HG02759 (cell line): Measurements from ENCODE around the gene PROC.
A peak's percentile ranks its signal among the peaks of the same experiment; 100 is the strongest.
"Not testable (repeated sequence)": the region's sequence is repeated elsewhere in the genome, so short reads cannot be mapped to it uniquely, and the experiment has no call there.

Experiments
- ATAC-seq: cut with Tn5 transposase; IDR thresholded peaks from one replicate; pipeline ENCODE4 v1.9.1; 2021; ENCODE audit warnings: mild to moderate bottlenecking, moderate library complexity; ENCODE audit not compliant: unreplicated experiment

The PROC gene

DNA sequence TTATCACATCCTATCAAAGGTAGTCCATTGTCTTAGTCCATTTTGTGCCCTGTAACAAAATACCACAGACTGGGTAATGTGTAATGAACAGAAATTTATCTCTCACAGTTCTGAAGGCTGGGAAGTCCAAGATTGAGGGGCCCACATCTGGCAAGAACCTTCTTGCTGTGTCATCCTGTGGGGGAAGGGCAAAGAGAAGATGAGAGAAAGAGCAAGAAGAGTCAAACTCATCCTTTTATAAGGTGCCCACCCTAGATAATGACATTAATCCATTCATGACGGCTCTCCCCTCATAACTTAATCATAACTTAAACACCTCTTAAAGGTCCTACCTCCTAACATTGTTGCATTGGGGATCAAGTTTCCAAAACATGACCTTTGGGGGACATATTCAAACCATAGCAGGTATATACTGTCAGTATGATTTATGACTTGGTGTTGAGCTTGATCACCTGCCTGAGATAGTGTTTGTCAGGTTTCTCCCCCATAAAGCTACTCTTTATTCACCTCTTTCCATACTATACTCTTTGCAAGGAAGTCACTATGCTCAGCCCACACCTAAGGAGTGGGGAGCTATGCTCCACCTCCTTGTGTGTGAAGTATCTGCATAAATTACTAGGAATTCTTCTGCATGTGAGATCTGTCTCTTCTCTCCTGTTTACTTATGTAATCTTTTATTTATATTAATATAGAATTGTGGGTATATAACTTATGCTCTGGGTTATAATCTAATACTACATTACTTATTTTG lies 25.2 kb upstream of the PROC start:
- no peak for ATAC-seq

DNA sequence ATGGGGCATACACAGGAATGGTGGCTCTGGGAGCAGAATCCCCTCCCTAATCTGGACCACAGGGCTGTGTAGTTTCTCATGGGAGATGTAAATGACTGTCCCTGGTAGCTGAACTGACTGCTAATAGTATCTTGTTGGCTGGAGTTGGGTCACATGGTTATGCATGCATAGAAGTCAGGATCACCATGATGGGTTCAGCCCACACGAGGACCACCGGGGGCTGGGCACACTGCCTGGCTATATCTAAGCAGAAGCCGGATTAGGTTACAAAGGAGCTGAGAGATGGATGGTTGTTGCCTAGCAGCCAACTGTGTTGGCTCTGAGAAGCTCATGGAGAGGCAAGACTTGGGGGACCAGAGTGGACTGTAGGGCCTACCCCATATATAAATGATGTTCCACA lies 23.7 kb upstream of the PROC start:
- no peak for ATAC-seq

DNA sequence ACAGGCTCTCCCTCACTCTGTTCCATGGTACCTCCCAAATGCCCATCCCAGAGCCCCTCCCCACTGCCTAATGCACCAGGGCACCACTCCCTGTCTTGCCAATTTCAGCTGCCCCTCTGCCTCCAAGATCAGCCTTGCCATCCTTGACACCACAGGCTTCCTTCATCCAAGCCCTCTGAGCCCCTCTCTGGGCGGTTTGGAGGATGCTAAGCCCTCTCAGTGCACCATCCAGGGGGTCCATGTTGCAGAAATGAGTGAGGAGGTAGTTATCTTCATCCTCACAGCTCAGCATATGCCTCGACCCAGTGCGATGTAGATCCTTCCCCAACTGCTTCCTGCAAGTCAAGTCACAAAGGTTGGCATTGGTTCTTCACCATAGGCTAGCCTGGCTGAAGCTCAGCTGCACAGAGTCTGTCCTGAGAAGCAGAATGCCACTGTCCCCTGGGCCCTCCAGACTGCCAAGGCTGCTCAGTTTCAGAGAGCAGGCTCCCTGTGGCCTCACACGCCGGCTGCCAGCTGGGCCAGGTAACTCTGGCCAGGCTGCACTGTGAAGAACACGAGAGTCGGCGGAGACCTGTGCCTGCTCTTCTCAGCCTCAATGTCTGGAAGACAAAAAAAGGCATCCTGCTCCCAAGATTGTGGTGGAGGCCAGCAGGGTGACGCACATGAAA lies 20.5 kb upstream of the PROC start:
- ATAC-seq = peak; percentile 15

DNA sequence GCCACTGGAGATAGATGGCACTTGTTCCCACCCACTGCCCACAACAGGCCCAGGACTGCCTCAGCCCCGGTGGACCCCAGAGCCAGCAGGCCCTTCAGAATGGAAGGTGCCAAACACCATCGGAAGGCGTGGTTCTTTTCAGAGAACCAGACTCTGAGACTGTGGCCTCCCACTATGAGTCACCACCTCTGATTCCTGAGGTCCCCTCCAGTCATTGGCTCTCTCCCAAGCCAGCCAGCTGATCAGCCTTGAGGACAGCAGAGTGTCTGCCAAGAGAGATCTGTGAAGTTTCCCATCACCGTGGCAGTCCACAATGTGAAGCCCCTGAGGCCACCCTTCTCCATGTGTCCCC lies 20.0 kb upstream of the PROC start:
- peak; percentile 89 for ATAC-seq

DNA sequence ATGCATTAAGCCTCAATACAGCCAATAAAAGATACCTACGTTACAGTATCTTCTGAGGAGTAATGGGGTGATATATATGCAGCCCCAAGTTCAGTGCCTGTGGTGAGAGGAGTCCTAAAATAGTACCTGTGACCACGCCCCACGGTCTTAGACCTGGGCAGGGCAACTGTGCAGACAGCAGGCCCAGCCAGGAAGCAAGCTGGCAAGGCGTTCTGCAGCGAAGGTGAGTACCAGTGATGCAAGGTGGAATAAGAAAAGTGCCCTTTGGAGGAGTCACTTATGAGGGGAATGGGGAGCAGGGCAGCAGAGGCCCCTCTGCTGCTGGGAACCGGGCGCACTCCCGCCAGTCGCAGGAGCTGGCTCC lies 17.7 kb upstream of the PROC start:
- ATAC-seq = no peak

DNA sequence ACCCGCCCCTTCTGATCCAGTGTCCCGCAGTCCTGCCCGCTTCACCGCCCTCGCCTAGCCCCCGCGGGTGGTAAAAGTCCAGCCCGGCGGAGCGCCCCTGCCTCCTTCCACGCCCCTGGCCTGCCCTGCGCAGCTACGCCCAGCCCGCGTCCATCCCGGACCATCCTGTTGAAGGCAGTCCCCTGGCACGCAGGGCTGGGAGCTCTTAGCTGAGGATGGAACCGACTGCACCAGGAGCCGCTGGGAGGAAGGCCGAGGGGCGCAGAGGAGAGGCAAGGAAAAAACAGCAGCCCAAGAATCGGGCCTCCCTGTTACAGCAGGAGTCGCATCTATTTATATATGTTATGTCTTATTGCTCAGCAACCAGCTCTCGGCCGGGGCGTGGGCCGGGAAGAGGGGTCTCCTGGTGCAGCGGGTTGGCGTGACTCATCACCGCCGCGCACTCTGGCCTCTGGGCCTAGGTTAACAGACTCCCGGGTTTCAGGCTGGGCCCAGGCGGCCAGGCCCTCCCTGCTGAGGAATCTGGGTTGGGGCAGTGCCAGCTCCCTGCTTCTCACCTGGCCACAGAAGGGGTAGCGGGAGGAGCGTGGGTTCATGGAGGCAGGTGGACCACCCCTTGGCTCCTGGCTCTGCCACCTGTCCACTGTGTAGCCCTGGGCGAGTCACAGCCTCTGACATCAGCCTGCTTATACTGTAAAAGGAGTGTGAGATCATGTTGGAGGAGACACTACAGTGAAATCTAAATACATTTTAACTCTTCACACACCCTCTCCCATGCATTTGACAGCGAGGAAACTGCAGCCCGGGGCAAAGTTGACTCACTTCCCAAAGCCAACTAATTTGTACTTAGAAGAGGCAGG lies 17.1 kb upstream of the PROC start:
- ATAC-seq = no peak

DNA sequence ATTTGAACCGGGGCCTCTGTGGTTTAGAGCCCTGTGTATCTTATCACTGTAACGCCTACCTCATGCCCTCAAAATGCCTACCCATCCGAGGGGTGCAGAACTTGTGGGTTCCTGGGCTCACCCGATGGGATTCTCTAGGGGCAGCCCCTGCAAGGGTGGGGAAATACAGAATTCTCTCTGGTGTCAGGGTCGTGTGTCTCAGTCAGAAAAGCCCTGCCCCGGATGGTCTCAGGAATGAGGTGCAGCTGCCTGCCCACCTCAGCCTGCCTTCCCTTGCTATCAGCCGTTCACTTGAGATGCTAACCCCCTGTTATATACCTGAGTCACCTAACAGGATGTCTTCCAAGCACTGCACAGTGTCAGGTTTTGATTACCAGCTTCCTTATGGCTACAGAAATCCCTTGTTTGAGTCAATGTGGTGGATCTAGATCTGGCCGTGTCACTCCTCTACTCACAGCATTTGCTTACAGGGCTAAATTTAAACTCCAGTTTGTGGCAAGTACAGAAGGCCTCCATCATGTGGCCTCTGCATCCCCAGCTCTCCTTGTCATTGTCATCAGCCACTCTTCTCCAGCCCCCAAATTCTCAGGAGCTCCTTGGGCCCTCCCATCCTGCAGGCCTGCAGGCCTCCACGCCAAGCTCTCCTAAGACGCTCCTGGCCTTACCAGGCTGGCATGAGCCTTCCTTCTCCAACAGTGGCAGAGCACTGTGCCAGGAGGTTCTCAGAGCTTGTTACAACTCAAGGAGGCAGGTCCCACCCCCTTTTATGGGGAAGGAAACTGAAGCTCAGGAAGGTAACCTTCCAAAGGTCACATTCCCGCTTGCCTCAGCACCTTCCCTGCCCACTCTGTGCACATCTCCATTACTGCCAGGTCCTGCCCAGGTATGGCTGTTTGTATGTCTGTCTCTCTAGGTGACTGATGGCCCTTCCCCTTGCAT lies 16.2 kb upstream of the PROC start:
- no peak for ATAC-seq

DNA sequence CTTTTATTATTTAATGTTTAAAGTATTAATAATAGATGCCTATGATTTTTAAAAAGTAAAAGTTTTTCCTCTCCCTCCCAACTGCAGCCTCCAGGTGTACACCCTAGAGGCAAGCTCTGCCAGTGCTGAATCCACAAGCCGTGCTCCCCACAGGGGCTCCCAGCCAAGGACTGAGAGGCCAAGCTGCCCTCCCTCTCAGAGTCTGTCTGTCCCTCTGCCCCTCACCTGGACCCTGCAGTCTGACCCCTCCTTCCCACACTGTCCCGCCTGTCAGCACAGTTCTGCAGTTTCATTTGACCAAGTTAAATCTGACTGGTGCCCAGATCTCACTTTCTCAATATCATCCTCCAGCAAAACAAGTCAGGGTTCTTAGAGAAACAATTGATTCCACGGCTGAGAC lies 14.8 kb upstream of the PROC start:
- ATAC-seq = no peak

DNA sequence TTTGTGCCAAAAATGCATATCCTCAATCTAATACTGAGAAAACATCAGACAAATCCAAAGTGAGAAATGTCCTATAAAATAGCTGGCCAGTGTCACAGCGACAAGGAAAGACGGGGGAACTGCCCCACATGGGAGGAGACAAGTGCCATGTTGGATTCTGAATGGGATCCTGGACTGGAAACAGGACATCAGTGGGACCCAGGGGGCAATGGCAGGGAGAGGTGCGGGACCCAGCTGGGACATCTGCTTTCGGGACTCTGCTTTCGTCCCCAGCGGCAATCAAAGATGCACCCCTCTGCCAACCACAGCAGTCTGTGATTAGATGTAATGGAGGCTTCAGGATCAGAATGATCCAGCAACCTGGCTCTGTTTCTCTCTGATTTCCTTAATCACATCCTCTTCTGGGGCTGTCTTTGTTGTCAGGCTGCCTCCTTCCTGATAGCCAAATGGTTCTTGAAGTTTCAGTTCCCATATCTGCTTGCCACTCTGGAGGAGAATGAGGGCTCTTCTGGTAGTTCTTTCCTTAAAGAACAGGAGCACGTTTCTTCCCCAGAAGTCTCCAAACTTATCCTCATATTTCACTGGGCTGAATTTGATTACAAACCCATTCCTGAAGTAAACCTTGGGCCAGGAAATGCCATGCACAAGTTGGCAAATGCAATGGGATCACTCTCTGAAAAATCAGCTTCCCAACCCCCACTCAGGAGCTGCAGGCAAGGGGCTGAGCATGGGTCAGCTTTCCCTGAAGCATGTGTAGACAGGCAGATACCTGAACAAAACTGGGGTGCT lies 13.6 kb upstream of the PROC start:
- no peak for ATAC-seq

DNA sequence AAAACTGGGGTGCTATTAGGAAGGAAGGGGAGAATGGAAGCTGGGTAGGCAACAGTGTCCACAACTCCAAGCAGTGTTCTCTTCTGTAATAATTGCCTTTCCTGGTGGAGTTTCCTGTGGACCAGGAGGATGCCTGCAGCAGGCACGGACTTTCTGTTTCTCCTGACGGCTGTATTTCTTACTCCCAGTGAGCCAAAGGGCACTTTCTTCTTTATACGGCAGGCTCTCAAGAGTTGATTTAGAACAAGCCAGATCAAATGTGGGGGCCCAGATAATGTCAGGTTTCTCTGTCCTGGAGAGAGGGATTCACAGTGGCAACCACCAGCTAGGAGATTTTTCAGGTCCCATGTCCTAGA lies 13.0 kb upstream of the PROC start:
- no peak for ATAC-seq

DNA sequence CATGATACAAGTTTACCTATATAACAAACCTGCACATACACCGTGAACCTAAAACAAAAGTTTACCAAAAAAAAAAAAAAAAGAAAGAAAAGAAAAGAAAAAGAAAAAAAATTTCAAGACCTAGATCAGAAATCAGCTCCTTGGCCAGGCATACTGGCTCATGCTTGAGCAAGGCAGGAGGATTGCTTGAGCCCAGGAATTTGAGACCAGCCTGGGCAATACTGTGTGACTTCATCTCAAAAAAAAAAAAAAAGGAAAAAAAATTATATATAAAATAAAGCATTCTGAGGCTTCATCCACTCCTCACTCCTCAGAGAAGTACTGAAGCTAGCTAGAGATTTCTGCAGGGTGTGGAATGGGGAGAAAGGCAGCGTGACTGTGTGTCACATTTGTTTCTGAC lies 11.8 kb upstream of the PROC start:
- no peak for ATAC-seq

DNA sequence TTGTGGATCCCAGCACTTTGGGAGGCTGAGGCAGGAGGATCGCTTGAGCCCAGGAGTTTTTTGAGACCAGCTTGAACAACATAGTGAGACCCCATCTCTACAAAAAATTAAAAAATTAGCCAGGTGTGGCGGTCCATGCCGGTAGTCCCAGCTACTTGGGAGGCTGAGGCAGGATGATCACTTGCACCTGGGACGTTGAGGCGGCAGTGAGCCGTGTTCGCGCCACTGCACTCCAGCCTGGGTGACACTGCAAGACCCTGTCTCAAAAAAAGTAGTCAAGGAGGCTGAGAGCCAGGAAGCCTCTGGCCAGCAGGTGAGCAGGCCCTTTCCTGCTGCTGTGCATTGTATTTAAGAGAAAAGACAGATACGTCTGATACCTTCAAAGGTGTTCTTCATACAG lies 11.1 kb upstream of the PROC start:
- no peak for ATAC-seq

DNA sequence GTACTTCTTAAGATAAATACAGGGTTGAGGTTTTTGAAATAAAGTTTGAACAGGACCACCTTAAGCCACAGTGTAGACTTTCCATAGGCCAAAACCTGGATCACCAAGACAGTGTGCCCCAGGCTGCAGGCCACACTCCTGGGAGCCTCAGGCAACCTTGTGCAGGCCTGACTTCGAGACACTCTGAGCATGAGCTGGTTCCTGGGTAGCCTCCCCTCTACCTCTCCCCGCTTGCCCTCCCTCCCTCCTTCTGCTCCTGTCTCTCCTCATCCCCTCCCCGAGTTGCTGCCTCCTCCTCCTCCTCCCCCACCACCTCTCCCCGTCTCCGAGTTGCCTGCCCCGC lies 10.6 kb upstream of the PROC start:
- peak; percentile 16 for ATAC-seq

DNA sequence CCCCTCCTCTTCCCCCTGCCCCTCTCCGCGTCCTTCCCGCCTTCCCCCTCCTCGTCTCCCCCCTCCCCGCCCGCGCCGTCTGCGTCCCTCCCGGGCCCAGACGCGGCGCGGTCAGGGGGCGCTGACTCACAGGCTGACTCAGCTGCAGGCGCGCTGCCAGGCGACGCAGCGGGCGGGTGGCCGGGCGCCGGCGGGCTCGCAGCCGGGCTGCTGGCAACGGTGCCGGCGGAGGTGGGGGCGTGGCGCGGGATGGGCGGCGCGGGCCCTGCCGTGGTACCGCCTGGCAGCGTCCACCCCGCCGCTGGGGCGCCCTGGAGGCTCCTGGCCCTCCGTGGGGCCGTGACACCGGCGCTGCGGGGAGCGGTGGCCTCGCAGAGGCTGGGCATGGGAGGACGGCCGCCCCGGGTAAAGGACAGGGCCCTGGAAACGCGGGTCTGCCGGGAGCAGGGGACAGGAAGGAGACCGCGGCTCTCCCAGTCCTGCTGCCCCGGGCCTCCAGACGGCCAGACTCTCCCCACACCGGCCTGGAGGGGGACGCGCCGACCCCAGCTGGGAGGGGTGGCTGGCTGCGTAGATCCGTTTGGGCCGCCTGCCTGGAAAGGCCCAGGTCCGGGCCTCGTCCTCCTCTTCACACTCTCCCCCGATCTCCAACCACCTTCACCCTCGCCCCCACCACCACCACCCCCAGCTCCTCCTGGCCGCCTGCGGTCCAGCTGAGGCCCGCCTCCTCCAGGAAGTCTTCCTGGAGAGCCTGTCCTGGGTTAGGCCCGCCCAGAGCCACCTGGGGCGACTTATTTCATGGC lies 10.0 kb upstream of the PROC start:
- ATAC-seq = peak; percentile 88

DNA sequence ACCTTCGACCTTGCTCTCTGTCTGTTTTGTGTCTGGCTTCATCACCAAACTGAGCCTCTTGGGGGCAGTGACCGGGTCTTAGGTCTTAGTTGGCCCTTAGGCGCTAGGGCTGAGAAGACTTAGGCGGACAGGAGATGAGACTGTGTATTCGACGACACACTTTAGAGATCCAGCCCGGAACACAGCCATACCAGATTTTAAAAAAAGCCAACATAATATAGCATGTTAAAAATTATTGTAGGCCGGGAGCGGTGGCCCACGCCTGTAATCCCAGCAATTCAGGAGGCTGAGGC lies 9.5 kb upstream of the PROC start:
- ATAC-seq = no peak

DNA sequence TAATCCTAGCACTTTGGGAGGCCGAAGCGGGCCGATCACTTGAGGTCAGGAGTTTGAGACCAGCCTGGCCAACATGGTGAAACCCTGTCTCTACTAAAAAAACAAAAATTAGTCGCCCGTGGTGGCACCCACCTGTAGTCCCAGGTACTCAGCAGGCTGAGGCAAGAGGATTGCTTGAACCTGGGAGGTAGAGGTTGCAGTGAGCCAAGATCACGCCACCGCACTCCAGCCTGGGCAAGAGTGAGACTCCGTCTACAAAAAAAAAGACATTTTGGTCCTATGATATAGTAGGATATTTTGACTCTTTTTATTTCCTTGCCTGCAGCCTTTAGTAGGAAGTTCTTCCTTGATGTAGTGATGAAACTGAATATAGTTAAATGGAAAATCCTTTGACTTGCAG lies 8.5 kb upstream of the PROC start:
- ATAC-seq = not testable (repeated sequence)

DNA sequence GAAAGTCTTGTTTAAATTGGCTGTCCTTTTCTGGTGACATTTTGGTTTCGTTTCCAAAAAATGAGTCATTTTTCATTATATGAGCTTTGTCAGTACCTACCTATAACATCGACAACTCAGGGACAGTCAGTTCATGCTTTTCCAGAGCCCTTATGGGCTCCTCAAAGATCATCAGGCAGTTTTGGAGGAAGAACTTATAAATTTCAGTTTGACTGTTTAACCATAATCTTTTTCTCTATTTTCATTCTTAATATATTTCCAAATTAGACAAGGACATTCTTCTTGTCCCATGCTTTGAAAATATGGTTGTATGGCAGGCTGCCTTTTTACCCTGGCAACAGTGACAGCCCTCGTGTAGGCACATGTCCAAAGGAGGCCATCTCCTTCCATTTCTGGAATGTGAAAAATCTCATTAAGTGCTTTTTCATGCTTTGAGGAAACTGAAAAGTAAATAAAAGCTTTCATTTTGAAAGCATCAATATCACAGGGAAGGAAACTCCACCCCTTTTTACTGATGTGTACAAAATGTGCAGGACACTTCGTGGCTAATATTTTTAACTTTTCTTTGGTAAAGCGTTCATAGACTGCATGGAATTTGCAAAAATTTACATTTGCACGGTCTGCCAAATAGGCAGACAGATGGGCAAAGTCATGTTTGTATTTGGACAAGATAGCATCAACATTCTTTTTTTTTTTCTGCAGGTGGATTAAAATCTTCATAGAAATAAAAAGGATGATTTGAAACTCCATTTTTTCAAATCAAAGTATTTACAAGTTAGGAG lies 7.2 kb upstream of the PROC start:
- peak; percentile 55 for ATAC-seq

DNA sequence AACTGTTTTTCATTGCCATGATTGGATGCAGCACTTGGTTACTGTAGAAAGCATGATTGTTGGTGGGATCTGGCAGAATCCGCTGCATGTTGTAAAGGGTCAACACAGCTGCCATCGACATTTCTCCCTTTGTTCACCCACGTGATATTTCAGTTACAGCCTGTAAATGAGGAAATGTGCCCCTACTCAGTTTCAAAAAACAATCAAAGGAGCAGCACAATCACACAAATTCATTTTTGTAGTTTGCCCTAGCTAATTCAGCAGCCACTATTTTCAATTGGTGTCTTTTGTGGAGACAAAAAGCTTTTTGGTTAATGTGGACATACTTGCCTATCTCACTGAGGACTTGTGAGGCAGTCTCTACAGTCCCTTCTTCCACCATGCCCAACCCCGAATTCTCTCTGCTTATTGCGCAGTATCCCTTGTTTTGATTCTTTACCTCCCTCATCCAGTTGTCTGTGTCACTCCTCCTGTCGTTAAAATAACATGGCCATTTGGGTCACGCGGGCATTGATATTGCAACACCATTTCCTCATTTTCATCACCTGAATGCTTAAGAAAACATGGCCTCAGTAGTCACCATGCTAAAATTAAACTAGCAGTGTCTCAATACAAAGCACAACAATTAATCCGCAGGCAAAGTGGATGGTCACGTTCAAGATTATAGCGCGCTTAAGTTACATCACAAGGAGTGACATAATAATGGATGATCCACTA lies 6.4 kb upstream of the PROC start:
- no peak for ATAC-seq
